Activated CD4-positive, CD25-positive, alpha-beta regulatory T cell (primary cell): ENCODE measurements around the gene NOP53.
A peak's percentile ranks its signal among the peaks of the same experiment; 100 is the strongest.
"Not testable (repeated sequence)": the region's sequence is repeated elsewhere in the genome, so short reads cannot be mapped to it uniquely, and the experiment has no call there.

Source experiments
- DNase-seq, 4 experiments: peaks; one replicate each; lab custom pipeline; 2025; lab: John Stamatoyannopoulos, UW

The NOP53 gene

DNA sequence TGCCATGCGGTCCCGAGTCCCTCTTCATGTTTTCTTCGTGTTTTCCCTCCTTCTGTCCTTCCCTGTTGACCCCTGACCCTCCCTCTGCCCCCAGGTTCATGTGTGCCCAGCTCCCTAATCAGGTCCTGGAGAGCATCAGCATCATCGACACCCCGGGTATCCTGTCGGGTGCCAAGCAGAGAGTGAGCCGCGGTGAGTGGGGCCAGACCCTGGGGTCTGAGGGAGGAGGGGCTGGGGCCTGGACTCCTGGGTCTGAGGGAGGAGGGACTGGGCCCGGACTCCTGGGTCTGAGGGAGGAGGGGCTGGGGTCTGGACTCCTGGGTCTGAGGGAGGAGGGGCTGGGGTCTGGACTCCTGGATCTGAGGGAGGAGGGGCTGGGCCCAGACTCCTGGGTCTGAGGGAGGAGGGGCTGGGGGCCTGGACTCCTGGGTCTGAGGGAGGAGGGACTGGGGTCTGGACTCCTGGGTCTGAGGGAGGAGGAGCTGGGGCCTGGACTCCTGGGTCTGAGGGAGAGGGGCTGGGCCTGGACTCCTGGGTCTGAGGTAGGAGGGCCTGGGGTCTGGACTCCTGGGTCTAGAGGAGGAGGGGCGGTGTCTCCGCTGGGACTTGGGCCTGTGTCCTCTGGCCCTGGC lies 26.8 kb upstream of the NOP53 start:
- not testable (repeated sequence) for DNase-seq

DNA sequence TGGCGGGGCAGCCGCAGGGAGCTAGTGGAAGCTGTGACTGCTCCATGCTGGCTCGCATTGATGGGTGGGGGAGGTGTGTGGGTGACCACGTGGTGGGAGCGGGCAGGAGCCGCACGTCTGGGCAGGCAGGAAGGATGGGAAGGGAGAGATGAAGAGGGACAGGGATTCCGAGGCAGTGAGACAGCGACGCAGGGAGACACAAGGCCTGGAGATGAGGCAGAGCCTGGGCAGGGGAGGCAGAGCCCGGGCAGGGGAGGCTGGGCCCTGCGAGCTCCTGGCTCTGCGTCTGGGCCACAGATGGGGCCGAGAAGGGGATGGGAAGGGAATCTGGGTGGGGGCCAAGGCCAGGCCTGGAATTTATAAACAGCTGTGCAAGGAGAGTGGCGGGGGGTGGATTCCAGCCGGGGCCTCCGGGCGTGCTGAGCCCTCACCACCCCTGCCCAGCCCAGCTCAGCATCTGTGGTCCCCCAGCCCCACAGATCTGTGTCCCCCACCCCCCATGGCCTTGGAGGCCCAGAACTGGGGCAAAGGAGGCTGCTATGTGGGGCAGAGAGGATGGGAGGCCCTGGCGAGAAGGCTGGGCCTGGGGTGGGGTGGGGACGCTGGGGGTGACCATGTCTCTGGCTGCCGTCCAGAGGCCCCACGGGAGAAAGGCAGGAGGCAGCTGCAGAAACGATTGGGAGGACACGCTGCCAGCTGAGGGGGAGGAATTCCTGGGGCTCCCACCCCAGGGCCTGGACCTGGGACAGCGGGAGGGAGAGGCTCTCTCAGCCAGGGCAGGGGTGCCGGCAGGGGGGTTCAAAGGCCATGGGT lies 26.1 kb upstream of the NOP53 start:
- no peak for DNase-seq

DNA sequence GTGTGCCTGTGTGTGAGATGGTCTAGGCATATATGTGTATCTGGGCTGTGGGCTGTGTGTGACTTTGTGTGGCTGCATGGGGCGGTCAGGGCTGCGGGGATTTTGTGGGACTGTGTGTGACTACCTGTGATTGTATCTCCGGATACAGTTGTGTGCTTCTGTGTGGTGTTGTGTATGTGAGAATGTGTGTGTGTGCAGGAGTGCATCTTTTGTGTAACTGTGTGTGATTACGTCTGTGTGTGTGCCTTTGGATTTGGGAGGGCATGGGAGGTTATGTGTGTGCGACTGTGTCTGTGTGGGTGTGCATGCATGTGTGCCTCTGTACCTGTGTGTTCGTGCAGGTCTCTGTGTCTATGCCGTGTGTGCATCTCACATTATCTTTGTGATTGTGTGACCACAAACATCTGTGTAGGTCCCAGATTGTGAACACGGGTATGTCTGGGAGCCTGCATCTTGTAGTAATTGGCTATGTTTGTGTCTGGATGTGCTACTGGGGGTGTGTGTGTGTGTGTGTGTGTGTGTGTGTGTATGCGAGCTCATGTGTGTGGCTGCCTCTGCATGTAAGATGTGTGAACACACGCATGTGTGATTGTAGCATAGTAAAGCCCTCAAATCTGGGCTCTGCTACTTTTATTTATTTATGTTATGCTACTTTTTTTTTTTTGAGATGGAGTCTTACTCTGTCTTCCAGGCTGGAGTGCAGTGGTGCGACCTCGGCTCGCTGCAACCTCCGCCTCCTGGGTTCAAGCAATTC lies 24.5 kb upstream of the NOP53 start:
- no peak for DNase-seq

DNA sequence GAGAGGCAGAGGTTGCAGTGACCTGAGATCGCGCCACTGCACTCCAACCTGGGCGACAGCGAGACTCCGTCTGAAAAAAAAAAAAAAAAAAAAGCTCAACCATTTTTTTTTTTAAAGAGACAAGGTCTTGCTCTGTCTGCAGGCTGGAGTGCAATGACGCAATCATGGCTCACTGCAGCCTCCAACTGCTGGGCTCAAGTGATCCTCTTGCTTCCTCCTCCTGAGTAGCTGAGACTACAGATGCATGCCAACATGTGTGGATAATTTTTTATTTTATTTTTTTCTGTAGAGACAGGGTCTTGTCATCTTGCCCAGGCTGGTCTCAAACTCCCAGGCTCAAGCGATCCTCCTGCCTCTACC lies 21.8 kb upstream of the NOP53 start:
- DNase-seq = no peak

DNA sequence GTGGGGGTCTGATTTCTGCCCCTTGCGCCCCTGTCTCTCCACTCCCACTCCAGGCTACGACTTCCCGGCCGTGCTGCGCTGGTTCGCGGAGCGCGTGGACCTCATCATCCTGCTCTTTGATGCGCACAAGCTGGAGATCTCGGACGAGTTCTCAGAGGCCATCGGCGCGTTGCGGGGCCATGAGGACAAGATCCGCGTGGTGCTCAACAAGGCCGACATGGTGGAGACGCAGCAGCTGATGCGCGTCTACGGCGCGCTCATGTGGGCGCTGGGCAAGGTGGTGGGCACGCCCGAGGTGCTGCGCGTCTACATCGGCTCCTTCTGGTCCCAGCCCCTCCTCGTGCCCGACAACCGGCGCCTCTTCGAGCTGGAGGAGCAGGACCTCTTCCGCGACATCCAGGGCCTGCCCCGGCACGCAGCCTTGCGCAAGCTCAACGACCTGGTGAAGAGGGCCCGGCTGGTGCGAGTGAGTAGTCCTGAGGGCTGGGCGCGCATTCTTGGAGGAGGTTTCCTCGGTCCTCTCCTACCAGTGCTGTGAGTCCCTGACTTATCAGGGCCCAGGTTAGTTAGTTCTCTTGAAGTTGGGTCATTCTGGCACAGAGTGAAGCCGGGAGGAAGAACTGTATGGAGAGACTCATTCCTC lies 19.5 kb upstream of the NOP53 start:
- no peak for DNase-seq

DNA sequence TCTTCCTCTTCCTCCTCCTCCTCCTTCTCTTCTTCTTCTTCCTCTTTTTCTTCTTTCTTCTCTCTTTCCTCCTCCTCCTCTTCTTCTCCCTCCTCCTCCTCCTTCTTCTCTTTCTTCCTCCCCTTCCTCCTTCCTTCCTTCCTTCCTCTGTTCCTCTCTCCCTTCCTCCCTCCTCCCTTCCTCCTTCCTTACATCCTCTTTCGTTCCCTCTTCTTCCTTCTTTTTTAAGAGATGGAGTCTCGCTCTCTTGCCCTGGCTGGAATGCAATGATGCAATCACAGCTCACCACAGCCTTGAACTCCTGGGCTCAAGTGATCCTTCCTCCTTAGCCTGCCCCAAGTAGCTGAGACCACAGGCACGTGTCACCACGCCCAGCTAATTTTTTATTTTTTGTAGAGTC lies 18.9 kb upstream of the NOP53 start:
- no peak for DNase-seq

DNA sequence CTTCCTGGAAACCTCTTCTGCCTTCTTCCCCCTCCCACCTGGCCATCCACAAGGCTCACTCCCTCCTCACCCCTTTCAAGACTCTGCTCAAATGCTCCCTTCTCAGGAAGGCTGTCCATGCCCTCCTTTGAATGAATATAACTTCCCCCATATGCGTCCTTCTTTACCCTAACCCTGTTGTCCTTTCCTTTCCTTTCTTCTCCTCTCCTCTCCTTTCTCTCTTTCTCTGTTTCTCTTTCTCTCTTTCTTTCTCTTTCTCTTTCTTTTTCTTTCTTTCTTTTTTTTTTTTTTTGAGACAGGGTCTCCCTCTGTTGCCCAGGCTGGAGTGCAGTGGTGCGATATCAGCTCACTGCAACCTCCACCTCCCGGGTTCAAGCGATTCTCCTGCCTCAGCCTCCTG lies 17.1 kb upstream of the NOP53 start:
- not testable (repeated sequence) for DNase-seq

DNA sequence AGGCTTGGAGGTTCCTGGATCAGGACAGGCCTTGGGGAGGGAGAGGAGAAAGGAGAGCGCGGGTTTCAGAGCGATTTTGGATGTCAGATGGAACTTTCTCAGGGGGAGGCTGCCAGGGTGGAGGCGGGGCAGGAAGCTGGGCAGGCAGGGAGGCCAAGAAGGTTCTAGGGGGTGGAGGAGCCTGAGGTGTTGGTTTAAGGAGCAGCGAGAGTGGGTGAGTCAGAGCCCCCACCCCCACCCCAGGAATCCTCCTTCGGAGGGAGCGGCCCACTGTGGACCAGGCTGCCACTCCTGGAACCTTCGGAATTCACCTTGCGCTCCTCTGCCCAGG lies 15.9 kb upstream of the NOP53 start:
- no peak for DNase-seq

DNA sequence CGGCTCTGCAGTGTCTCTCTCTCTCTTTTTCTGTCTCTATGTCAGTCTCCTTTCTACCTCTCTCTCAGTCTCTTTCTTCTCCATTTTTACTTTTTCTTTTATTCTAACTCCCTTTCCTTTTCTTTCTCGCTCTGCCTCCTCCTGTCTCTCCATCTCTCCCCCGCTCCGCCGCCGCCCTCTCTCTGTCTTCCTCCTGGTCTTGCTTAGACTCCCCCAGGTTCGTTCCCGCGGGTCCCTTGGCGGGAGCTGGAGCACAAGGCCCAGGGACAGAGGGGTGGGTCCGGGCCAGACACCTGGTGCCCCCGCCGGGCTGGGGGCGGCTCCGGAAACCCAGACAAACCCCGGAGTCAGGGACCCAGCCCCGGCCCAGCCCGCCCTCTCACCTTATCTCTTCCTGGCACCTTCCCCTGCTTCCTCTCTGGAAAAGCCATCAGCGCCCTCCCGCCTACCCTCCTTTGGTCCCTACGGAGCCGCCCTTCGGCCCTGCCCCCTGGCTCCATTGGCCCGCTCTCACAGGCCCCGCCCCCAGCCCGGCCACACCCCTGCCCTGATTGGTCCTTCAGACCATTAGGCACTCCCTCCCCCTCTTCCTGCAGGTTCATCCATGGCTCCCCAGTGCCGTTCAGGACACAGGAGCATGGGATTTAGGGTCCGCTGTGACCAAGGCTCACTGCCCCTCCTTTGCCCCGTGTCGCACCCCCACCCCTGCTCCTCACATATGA lies 15.4 kb upstream of the NOP53 start:
- peak in 1 of 4 experiments; percentile 10 for DNase-seq

DNA sequence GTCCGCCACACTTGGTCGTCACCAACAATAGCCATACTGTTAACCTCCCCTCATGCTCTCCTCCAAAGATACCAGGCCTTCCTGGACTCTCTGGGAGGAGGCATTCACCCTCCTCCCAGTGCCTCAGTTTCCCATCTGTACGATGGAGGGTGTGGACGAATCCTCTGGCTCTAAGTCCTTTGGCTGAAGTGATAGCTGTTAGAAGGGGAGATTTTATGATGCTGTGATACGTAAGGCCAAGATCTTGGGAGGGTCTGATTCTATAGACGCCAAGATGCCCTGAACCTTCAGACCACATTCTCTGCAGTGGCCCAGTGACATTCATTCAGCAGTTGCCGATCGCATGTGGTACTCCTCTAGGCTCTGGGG lies 14.8 kb upstream of the NOP53 start:
- DNase-seq = no peak

DNA sequence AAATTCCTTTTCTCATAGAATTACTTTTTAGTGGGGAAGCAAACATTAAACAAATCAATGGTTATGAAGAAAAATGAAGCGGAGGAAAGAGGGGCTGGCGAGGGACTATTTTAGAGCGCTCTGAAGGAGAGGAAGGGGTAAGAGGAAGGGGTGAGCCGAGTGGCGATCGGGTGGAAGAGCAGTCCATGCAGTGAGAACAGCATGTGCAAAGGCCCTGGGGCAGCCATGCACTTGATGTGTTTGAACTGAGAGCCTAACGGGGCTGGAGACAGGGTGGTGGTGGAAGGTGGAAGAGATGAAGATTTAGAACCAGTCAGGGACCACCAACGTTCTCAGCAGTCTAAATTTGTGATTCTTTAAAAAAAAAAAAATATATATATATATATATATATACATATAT lies 14.4 kb upstream of the NOP53 start:
- DNase-seq = no peak

DNA sequence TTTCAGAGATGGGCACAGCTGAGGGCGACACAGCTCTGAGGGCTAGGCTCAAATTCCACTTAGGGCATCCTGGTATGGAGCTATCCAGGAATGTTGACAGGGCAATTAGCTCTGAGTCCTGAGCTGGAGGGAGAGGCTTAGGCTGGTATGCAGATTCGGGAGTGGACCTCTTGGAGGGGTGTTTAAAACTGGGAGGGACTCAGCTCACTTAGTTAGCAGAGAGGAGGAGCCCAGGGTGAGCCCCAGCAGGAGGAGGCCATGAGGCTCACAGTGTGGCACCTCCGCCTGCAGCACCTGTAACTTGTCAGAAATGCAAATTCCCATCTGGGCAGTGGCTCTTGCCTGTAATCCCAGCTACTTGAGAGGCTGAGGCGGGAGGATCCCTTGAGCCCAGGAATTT lies 10.2 kb upstream of the NOP53 start:
- DNase-seq = no peak

DNA sequence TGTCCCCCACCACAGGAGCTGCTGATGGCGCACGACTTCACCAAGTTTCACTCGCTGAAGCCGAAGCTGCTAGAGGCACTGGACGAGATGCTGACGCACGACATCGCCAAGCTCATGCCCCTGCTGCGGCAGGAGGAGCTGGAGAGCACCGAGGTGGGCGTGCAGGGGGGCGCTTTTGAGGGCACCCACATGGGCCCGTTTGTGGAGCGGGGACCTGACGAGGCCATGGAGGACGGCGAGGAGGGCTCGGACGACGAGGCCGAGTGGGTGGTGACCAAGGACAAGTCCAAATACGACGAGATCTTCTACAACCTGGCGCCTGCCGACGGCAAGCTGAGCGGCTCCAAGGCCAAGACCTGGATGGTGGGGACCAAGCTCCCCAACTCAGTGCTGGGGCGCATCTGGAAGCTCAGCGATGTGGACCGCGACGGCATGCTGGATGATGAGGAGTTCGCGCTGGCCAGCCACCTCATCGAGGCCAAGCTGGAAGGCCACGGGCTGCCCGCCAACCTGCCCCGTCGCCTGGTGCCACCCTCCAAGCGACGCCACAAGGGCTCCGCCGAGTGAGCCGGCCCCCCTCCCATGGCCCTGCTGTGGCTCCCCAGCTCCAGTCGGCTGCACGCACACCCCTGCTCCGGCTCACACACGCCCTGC lies 4.4 kb upstream of the NOP53 start:
- DNase-seq = no peak

DNA sequence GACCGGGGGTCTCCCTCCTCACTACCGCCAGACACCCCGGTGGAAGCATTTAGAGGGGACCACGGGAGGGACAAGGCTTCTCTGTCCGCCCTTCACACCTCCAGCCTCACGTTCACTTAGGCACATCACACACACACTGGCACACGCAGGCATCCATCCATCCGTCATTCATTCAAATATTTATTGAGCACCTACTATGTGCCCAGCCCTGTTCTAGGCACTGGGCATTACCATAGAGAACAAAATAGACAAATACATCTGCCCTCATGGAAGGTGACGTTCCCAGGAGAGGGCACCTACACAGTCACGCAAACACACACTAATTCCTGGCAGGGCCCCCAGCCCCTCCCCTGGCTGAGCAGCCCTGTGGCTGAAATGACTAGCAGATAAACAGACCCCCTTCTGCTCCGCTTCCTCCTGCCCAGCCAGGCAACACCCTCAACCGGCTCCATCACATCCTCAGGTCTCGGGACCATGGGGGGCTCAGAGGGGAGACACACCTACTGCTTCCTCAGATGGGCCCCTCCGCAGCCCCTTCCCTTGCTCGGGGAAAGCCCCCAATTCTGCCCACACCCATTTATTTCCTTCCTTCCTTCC lies 3.7 kb upstream of the NOP53 start:
- DNase-seq = no peak

DNA sequence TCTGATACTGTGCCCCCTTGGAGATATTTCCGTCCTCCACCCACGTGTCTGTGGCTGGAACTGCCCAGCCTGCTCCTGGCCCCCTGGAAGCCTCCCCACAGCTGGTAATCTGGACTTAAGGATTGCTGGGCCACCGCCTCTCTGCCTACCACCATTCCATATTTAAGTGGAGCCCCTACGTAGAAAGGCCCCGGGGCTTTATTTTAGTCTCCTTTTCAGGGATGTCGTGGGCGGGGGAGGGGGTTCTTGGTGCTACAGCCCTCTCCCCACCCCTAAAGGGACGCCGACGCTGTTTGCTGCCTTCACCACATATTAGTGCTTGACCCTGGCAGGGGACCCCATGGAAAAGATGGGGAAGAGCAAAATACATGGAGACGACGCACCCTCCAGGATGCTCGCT lies 2.7 kb upstream of the NOP53 start:
- no peak for DNase-seq

DNA sequence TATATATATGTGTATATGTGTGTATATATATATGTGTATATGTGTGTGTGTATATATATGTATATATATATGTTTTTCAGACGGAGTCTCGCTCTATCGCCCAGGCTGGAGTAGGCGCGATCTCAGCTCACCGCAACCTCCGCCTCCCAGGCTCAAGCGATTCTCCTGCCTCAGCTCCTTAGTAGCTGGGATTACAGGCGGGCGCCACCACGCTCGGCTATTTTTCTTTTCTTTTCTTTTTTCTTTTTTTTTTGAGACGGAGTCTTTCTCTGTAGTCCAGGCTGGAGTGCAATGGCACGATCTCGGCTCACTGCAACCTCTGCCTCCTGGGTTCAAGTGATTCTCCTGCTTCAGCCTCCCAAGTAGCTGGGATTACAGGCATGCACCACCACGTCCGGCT lies 783 bp downstream of the NOP53 start:
- DNase-seq = not testable (repeated sequence)

DNA sequence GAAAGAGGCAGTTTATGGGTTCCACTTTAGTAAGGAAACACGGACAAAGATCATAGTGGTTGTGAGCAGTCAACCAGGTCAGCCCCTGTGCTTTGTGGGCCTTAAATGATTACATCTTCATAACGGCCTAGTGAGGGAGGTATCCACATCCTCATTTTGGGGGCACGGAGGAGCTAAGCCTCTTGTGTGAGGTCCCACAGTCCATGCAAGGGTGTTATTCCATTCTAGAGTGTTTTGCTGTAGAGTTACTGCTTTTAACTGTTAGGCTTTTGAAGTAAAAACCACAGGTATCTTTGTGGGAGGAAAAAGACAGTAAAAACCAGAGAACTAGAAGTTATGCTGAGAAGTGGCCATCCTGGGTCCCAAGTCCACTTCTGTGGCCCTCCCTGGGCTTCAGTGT lies 4.0 kb downstream of the NOP53 start:
- no peak for DNase-seq

DNA sequence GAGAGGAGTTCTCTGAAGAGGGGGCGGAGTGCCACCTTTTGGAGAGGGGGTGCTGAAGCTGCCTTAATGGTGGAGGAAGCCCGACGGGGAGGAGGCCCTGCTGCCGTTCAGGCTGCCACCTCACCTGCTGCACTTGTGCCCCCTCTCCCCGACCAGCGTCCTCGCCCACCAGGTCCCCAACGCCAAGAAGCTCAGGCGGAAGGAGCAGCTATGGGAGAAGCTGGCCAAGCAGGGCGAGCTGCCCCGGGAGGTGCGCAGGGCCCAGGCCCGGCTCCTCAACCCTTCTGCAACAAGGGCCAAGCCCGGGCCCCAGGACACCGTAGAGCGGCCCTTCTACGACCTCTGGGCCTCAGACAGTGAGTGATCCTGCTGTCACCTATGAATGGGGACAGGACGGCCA lies 5.4 kb downstream of the NOP53 start:
- no peak for DNase-seq

DNA sequence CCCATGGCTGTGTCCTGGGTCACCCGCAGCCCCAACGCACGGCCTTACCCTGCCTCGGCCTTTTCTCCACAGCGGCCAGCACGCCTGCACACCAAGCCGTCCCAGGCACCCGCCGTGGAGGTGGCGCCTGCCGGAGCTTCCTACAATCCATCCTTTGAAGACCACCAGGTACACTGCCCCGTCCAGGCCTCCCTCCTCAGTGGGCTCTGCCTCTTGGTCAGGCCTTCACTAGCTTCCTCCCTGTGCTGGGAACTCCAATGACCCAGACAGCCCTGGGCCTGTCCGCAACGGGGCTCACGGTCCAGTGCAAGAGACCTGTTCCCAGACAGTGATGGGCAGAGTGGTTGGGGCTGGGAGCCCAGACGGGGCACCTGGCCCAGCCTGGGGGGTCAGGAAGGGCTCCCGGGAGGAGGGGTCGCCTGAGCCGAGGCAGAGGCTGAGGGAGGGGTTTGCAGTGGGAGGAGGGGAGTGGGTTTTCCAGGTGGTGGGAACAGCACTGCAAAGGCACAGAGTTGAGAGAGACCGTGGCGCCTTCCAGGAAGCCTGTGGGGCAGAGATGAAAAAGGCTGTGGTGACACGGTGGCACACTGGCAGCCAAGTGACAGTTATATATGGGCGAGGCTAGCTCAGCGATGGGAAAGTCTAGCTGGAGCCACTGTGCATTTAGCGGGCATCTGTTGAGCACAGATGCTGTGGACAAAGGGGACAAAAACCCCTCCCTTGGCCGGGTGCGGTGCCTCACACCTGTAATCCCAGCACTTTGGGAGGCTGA lies 7.3 kb downstream of the NOP53 start:
- no peak for DNase-seq
